Stimulated activated CD4-positive, alpha-beta T cell treated with anti-CD3 and anti-CD28 coated beads, Interleukin-2, amount 100 ng/mL, for 48 hours (primary cell): ENCODE measurements around the gene SIL1.
"Not testable (repeated sequence)": the region's sequence is repeated elsewhere in the genome, so short reads cannot be mapped to it uniquely, and the experiment has no call there.

Experiments
- DNase-seq, 2 donors: peaks; one replicate each; pipeline ENCODE4 v3.0.0-alpha.2; 2020

SIL1 gene

DNA sequence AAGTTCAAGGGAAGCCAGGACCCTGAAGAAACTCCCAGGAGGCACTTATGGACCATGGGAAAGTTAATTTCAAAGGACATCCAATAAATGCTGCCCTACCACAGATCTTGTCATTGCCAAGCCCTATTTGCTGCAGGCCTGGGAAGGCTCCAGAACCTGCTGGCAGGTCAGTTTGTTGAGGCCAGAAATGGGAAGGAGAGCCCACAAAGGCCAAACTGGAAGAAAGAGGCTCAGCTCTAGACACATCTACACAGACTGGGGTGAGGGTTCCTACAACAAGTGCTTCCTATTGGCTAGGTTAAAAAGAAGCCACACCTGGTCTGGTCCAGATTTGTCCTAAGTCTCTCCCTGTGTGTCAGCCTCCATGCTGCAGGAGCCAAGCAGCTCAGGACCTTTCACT lies 94.4 kb downstream of the SIL1 start:
- no peak for DNase-seq

GRCh38 chr5:139100825-139101224 lies 97.3 kb downstream of the SIL1 start:
- DNase-seq: no peak

GRCh38 chr5:139094154-139095131 lies 103.7 kb downstream of the SIL1 start:
- no peak for DNase-seq

DNA sequence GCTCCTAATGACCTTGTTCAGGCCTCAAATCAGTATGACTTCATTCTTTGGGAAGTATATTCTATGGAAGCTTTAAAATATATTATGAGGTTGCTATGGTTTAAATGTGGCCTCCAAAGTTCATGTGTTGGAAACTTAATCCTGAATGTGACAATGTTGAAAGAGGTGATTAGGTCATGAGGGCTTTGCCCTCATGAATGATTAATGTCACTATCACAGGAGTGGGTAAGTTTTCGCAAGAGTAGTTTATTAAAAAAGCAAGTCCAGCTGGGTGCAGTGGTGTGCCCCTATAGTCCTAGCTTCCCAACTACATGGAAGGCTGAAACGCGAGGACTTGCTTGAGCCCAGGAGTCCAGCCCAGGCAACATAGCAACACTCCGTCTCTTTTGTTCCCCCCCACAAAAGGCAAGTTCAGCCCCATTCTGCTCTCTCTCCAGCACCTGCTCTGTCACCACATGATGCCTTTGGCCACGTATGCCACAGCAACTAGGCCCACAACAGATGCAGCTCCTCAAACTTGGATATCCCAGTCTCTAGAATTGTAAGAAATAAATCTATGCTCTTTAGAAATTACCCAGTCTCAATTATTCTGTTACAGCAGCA lies 105.3 kb downstream of the SIL1 start:
- no peak for DNase-seq

GRCh38 chr5:139091439-139092156 lies 106.6 kb downstream of the SIL1 start:
- DNase-seq: no peak

DNA sequence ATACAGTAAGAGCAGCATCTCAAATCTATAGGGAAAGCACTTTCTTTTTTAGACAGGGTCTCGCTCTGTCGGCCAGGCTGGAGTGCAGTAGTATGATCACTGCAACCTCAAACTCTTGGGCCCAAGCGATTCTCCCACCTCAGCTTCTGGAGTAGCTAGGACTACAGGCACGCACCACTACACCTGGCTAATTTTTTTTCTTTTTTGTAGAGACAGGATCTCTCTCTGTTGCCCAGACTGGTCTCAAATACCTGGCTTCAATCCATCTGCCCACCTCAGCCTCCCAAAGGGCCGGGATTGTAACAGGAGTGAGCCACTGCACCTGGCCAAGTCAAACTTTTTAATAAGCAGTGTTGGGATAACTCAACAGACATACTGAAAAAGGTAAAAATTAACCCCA lies 107.6 kb downstream of the SIL1 start:
- no peak for DNase-seq

DNA sequence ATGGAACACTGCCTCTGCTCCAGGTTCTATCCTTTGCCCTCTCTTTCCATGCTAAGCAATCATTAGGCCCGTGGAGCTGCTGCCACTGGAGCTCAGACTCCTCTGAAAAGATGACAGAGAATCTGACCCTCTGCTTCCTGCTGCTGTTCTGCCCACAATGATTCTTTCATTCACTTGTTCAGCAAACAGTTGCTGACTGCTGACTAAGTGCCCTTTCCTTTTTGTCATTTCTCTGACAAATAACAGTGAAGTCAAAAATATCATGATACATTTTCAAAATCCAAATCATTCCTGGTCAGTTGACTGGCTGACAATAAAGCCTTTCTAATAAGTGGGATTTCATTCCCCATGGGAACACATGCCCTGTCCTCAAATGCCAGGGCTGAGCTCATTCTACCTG lies 110.1 kb downstream of the SIL1 start:
- no peak for DNase-seq

GRCh38 chr5:139082813-139083498 lies 115.2 kb downstream of the SIL1 start:
- DNase-seq: no peak

GRCh38 chr5:139079991-139080610 lies 118.1 kb downstream of the SIL1 start:
- DNase-seq: no peak

DNA sequence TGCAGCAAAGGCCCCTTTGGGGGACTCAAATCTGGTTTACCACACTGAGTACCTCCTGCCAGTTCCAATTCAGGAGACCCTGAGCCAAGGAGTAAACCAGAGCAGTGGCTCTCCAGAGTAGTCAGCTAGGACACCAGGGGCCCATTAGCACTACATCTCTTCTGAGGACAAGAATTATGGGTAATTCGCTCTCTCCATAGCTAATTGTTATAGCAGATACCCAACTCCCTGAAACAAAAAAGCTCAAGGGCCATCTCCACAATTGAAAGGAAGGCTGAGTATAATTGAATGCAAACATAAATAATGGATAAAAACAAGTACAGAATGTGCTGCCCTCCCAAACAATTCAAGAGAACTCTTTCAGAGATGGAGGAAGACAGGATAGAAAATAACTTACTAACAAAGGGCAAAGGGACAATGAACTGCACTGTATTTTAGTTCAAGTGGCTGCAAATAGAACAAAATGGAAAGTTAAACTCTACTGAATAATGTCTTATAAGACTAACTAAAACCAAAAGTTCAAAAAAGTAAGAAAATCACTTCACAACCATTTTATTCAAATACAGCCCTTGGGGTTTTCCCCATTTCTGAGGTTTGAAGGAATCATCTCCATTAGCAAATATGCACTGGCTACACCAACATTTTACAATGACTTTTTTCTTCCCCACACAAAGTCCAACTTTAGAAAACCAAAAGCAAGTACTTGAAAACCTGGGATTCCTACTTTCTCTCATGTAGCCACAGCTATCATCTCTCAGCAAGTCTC lies 118.8 kb downstream of the SIL1 start:
- no peak for DNase-seq

- no peak for DNase-seq
Measured at GRCh38 chr5:139078345-139078744, 119.8 kb downstream of the SIL1 start.

- no peak for DNase-seq
Measured at GRCh38 chr5:139077899-139078298, 120.3 kb downstream of the SIL1 start.

DNA sequence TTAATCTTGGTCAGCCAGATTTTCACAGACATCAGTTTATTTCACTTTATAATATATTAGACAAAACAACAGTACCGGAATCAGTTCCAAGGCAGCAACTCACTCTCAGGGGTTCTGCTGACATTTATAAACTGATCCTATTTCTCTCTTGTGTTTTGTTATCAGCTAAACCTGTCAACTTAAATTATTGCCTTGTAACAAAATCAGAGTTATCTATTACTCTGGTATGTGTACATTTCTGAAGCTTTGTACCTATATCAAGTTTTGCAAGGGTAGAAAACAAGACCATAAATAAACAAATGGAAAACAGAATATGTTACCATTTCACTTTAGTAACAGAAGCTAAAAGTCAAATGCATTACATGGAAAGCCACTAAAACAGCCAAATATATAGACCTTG lies 122.1 kb downstream of the SIL1 start:
- DNase-seq: no peak

GRCh38 chr5:139075066-139076050 lies 122.8 kb downstream of the SIL1 start:
- no peak for DNase-seq

DNA sequence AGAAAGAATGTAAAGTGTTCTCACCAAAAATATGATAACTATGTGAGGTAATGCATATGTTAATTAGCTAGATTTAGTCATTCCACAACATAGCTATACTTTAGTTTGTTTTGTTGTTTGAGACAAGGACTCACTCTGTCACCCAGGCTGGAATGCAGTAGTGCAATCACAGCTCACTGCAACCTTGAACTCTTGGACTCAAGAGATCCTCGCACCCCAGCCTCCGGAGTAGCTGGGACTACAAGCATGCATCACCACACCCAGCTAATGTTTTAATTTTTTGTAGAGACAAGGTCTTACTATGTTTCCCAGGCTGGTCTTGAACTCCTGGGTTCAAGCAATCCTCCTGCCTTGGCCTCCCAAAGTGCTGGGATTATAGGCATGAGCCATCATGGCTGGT lies 124.2 kb downstream of the SIL1 start:
- not testable (repeated sequence) for DNase-seq

- no peak for DNase-seq
Measured at GRCh38 chr5:139068494-139069151, 129.5 kb downstream of the SIL1 start.

- no peak for DNase-seq
Measured at GRCh38 chr5:139068060-139068459, 130.1 kb downstream of the SIL1 start.

GRCh38 chr5:139065306-139065705 lies 132.9 kb downstream of the SIL1 start:
- no peak for DNase-seq

DNA sequence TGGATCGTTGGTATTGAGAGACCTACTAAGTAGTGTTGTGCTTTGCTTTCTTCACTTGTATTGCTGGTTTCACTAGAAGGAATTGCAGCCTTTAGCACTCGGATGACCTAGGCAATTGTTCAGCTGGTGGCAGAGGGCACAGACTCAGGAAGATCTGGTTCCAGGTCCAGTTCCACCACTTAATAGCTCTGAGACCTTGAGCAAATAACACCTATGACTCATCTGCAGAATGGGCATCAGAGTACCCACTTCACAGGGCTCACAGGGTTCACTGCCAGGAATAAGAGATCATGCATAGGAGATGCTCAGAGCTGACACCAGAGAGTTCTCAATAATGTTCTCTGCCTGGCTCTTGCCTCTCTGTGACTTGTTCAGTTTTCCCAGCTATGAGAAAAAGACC lies 133.6 kb downstream of the SIL1 start:
- DNase-seq: no peak

DNA sequence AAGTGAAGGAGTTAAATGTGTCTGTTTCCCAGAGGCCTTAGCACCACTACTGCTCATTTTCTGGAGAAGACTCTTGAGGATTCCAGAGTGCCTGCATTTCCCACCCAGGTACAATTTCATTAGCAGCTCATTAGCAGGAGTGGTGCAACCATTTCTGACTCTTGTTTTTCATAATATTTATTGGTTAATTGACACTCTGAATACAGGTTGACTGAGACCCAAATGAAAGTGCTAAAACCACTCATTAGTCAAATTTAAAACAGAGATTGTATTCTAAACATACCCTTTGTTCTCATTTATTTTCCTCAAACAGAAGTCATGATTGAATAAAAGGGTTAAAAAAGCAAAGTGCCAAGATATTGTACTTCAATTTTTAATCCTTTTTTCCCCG lies 134.5 kb downstream of the SIL1 start:
- DNase-seq: no peak
